GM21737 (cell line): Measurements from ENCODE around the gene PALM3.
"Not testable (repeated sequence)": the region's sequence is repeated elsewhere in the genome, so short reads cannot be mapped to it uniquely, and the experiment has no call there.

Experiments used
- ATAC-seq: cut with Tn5 transposase; IDR thresholded peaks from one replicate; pipeline ENCODE4 v1.9.1; 2021; ENCODE audit warnings: mild to moderate bottlenecking, moderate library complexity; ENCODE audit not compliant: unreplicated experiment

The PALM3 gene

GRCh38 chr19:14035706-14036105, 26.2 kb downstream of the PALM3 start:
- no peak for ATAC-seq

- not testable (repeated sequence) for ATAC-seq
Observed at GRCh38 chr19:14035159-14035558, 26.7 kb downstream of the PALM3 start.

DNA sequence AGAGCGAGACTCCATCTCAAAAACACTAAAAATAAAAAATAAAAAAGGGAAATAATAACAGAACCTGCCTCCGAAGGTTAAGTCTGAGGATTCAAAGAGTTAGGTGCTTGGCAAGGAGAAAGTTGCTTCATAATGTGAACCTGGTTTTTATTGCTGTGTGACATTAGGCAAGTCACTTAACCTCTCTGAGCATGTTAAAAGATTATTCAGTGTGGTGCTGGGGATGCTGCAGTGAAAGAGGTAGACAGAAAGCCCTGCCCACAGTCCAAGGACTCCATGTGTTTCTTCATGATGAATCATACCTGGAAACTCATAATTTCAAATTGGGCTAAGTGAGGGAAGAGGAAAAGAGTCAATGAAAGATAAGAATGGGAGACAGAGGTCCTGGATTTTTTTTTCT, 27.9 kb downstream of the PALM3 start:
- ATAC-seq, result no peak

GRCh38 chr19:14031719-14032480, 30.0 kb downstream of the PALM3 start, which contains the start of gene IL27RA:
Gene IL27RA (plus strand): TSS chr19:14031762. CDS start chr19:14031873, 111 bp downstream.
- peak; percentile 54 for ATAC-seq

DNA sequence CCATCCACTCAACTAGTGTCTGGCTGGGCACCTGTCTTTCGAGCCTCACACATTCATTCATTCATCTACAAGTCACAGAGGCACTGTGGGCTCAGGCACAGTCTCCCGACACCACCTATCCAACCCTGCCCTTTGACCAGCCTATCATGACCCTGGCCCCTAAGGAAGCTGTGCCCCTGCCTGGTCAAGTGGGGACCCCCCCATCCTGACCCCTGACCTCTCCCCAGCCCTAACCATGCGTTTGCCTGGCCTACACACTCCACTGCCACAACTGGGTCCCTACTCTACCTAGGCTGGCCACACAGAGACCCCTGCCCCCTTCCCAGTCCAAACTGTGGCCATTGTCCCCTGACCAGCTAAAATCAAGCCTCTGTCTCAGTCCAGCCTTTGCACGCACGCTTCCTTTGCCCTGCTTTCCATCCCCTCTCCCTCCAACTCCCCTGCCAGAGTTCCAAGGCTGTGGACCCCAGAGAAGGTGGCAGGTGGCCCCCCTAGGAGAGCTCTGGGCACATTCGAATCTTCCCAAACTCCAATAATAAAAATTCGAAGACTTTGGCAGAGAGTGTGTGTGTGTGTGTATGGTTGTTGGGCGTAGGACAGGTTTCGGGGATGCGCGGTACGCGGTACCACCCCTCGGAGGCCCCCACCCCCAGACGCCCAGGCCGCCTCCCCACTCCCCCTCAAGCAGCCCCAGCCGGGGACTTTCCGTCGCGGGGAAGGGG, 30.7 kb downstream of the PALM3 start:
- ATAC-seq, result peak; percentile 28

DNA sequence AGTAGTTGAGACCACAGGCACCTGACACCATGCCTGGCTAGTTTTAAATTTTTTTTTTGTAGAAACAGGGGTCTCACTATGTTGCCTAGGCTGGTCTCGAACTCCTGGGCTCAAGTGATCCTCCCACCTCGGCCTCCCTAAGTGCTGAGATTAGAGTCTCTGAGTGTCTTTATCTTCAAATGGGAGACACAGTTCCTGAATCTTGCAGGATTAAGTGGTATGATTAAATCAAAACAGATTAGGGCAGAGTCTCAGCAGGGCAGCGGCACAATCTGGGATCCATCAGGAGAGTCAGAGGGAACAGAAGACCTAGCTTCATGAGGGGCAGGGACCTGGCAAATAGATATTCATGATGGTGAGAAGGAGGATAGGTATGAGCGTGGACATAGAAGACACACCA, 33.0 kb downstream of the PALM3 start:
- ATAC-seq, result no peak

GRCh38 chr19:14027856-14028450, 33.9 kb downstream of the PALM3 start, which contains the start of gene RLN3:
Gene RLN3 (plus strand): TSS chr19:14028148. CDS start chr19:14028205, 57 bp downstream.
- no peak for ATAC-seq

GRCh38 chr19:14026652-14027192, 35.2 kb downstream of the PALM3 start:
- not testable (repeated sequence) for ATAC-seq

- ATAC-seq, result no peak
Observed at GRCh38 chr19:14023404-14024235, 38.3 kb downstream of the PALM3 start.

DNA sequence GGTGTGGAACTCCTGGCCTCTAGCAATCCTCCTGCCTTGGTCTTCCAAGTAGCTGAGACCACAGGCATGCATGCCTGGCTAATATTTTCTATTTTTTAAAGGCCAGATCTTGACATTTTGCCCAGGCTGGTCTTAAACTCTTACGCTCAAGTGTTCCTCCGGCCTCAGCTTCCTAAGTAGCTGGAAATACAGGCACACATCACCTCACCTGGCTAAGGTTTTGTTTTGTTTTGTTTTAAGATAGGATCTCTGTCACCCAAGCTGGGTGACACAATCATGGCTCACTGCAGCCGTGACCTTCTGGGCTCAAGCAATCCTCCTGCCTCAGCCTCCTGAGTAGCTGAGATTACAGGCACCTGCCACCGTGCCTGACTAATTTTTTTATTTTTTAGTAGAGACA, 39.4 kb downstream of the PALM3 start:
- no peak for ATAC-seq

GRCh38 chr19:14021474-14021873, 40.4 kb downstream of the PALM3 start:
- no peak for ATAC-seq

- ATAC-seq, result not testable (repeated sequence)
Observed at GRCh38 chr19:14019739-14020138, 42.1 kb downstream of the PALM3 start.

DNA sequence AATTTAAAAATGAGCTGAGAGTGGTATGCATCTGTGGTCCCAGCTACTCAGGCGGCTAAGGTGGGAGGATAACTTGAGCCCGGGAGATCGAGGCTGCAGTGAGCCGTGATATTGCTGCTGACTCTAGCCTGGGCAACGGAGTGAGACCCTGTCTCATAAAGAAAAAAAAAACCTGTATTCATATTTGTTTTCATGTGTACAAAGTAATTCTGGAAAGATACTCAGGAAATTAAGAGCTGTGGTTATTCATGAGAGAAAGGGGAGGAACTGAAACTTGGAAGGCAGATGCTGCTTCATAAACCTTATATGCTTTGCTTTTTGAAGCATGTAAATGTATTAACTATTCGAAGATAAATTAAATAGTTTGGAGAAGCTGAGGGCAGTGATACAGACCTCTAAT, 42.8 kb downstream of the PALM3 start:
- no peak for ATAC-seq

GRCh38 chr19:14015524-14016035, 46.3 kb downstream of the PALM3 start:
- peak; percentile 74 for ATAC-seq

DNA sequence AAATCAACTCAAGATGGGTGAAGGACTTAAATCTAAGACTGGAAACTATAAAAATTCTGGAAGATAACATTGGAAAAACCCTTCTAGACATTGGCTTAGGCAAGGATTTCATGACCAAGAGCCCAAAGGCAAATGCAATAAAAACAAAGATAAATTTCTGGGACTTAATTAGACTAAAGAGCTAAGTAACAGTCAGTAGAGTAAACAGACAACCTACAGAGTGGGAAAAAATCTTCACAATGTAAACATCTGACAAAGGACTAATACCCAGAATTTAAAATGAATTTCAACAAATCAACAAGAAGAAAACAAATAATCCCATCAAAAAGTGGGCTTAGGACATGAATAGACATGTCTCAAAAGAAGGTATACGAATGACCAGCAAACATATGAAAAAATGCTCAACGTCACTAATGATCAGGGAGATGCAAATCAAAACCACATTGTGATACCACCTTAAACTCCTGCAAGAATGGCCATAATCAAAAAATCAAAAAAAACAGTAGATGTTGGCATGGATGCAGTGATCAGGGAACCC, 49.4 kb downstream of the PALM3 start:
- ATAC-seq, result no peak

- ATAC-seq, result peak; percentile 31
Observed at GRCh38 chr19:14006766-14007562, 54.9 kb downstream of the PALM3 start.

DNA sequence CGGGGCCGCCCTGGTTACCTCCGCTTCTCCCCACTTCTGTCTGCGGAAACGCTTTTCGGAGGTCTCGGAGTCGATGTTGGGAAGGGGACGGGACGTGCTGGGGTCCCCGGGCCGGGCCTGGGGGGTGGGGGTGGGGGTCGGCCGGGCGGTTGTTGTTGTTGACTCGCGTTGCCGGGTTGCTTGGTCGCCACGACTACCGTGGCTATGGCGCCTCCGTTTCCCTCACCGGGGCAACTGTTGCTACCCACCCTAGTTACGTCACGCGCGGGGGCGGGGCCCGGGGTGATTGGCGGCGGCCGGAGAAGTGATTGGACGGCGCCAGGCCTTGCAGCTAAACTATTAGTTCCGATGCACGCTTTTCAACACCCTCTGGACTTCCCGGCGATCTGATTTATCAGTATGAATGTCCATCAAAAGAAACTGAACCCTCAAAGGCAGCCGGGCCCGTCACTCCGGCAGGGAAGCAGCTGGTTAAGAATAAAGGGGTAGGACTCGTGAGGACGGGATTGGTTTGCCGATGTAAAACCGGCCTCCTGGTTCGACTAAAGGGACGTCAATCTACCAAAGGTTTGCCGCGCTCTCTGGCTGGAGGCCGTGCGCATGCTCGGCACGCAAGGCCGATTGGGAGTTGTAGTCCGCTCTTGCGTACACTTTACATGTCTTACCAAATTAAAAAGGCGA, 55.7 kb downstream of the PALM3 start, which contains the start of gene RFX1:
RFX1 (minus strand) TSS at position 236 of the 681 bp plus-strand sequence. CDS start 12,477 bp downstream, outside the sequence.
- ATAC-seq, result peak; percentile 68

DNA sequence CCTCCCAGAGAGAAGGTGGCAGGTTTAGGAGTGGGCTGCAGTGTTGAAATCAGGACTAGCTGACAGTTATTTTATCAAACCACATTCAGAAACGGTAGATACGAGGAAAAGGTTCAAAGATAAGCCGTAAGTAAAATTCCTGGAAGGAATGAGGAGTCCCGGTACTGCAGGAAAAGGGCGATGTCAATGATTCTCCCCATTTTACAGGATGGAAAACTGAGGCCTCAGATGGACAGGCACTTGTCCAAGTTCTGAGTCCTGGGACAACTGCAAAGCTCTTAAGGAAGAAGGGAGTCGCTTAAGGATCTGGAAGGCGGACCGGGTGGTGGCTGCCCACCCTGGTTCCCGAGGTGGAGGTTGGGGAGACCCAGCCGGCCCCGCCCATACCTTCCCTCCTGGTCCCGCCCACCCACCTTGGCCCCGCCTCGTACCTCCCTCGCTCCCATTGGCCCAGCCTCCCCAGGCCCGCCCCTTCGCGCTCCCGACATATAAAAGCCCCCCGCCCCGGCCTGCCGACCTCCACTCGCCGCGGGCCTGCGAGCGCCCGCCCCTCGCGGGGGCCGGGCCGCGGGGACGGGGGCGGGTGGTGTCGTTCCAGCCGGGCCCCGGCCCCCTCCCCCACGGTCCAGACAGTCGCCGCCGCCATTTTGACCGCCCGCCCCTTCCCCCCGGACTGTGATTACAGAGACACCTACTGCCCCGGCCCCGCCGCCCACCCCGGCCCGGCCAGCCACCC, 56.4 kb downstream of the PALM3 start:
- ATAC-seq, result peak; percentile 35
